ENCODE results near the gene NKPD1. TPM values are rescaled to one million over a fixed set of nuclear protein-coding genes. Genes with fewer than 3 reads are reported as not detected.

The NKPD1 gene
- total and polyA plus RNA-seq, 9 of the 15 experiments (the other 6 are each of a cell fraction or from before 2014, with no cell fraction given), result 0.03 to 0.09 (median 0.04) TPM; not detected in 5

- peaks cover 14% of the 10 kb centered on the region; the same call in 2 of the 3 replicates for H3K79me2 ChIP-seq (ENCODE audit: control insufficient read depth, insufficient read depth, low read length)
- FAIRE-seq, result no peak
- no peak for DNase-seq (ENCODE audit: extremely low read depth in 1 of 4, low spot score in 3 of 4)
- H4K20me1 ChIP-seq (replicated peaks; ENCODE audit: control insufficient read depth, insufficient read depth, low read length), result peaks cover 8% of the 10 kb centered on the region
- no peaks in the 10 kb centered on the region for H3K27me3 ChIP-seq (ENCODE audit: control insufficient read depth in 2 of 2, insufficient read depth in 2 of 2, low read length in 2 of 2)
- CTCF ChIA-PET (ENCODE audit: low intra/inter-chr PET ratio), result no interaction called here
- POLR2A ChIA-PET, result interaction anchor here (0.7 to 1.1 kb wide), 2 partner anchors 13 to 14 kb away, joined by 3 to 4 read pairs; no protein-coding TSS in a partner anchor
- H3K9ac ChIP-seq (ENCODE audit: insufficient read depth in 1 of 2, low read depth in 2 of 2, low read length in 2 of 2), result peak overlapping the region in 1 of 2 experiments; percentile 87; a peak in 2 of 4 replicates
- intact Hi-C loops (cut with micrococcal nuclease), result no loop called here
- H3K9me3 ChIP-seq (replicated peaks; ENCODE audit: control insufficient read depth, insufficient read depth, low read depth, low read length), result no peaks in the 10 kb centered on the region
- in situ Hi-C loops (cut with MboI), result no loop called here
- no TSS peak for BruUV-seq (replicated peaks)
- no peak overlapping the region for H3K4me3 ChIP-seq
- no peak overlapping the region for H3K4me2 ChIP-seq (ENCODE audit: insufficient read depth, low read length)
- H3K9me1 ChIP-seq (ENCODE audit: control insufficient read depth, insufficient read depth, low read length), result no peaks in the 10 kb centered on the region
- H3K36me3 ChIP-seq (ENCODE audit: control insufficient read depth, insufficient read depth, low read length), result no peaks in the 10 kb centered on the region
- H2AFZ ChIP-seq (ENCODE audit: low read depth, low read length), result no peak overlapping the region
- no peak overlapping the region for H3K27ac ChIP-seq (ENCODE audit: extremely low read depth, low read depth, low read length)
- ATAC-seq, result no peak
- TF ChIP-seq ZNF354B (CRISPR knock-in tag; IDR thresholded peaks at IDR 0.05) (no peak), TCFL5 (CRISPR knock-in tag; conservative IDR thresholded peaks at IDR 0.05) (no peak), NFIC (IDR thresholded peaks at IDR 0.05) (no peak), ZBTB43 (CRISPR knock-in tag; IDR thresholded peaks at IDR 0.05) (no peak), RBFOX2 (IDR thresholded peaks at IDR 0.05; ENCODE audit: low read depth, low read length) (0 out of 2 replicates have a peak, but pooled peaks have one; percentile 9), ZNF174 (CRISPR knock-in tag; IDR thresholded peaks at IDR 0.05) (no peak), ZNF785 (CRISPR knock-in tag; IDR thresholded peaks at IDR 0.05) (no peak), NR3C1 (CRISPR knock-in tag; IDR thresholded peaks at IDR 0.05) (no peak), SMAD4 (CRISPR knock-in tag; conservative IDR thresholded peaks at IDR 0.05) (no peak)
- H3K4me1 ChIP-seq (replicated peaks in 1 of 2; ENCODE audit: control insufficient read depth in 2 of 2, insufficient read depth in 2 of 2, low read length in 2 of 2), result peaks cover 41 to 53% of the 10 kb centered on the region in 2 experiments
- 79% methylated on average over 6 of the region's 10 CpGs for WGBS (ENCODE audit: insufficient coverage, low coverage, missing lambda C conversion rate)
Observed at GRCh38 chr19:45169602-45170001, 8.8 kb upstream of the NKPD1 start.

Data from K562 (cell line).